K562 (cell line): ENCODE results near the gene PRDX2. TPM values are rescaled to one million over a fixed set of nuclear protein-coding genes. Genes with fewer than 3 reads are reported as not detected.

Experiments used
- CAMTA2 ChIP-seq: fragments of 250-450 bp; sonication (Bioruptor Pico); conservative IDR thresholded peaks from 2 replicates; pipeline ENCODE4 v1.5.1; 2022
- CBFA2T3 ChIP-seq: fragments of 450-650 bp; IDR thresholded peaks from 2 replicates; pipeline ENCODE4 v1.6.1; 2017
- CCNT2 ChIP-seq: IDR thresholded peaks from 2 replicates; pipeline ENCODE4 v1.6.1; 2011; ENCODE audit warnings: borderline replicate concordance, low read depth, mild to moderate bottlenecking, moderate library complexity, mixed read lengths, low read length; ENCODE audit not compliant: insufficient read length; ENCODE audit errors: extremely low read depth
- CEBPG ChIP-seq, 3 experiments: fragments of 200-800 bp in 1 of 3; sonication (Bioruptor generic) in 1 of 3; sonication (generic) in 1 of 3; formaldehyde crosslinking in 1 of 3; IDR thresholded peaks in 2 of 3; conservative IDR thresholded peaks in 1 of 3; 2 replicates each; pipeline versions ENCODE4 v1.6.1 to v1.8.0; 2016 to 2022; ENCODE audit warnings: missing compliant biosample characterization in 2 of 3, missing genetic modification characterization in 2 of 3, mild to moderate bottlenecking in 1 of 3, missing genetic modification reagents in 1 of 3
- CHCHD3 ChIP-seq: fragments of 250-450 bp; sonication (Bioruptor Pico); IDR thresholded peaks from 2 replicates; pipeline ENCODE4 v2.1.2; 2022; ENCODE audit warnings: mild to moderate bottlenecking
- CREB1 ChIP-seq, 2 experiments: sonication (generic) in 1 of 2; formaldehyde crosslinking in 1 of 2; IDR thresholded peaks; 2 replicates each; pipeline versions ENCODE4 v1.6.1 to v1.8.0; 2012 to 2022; ENCODE audit warnings: inconsistent platforms in 1 of 2, mild to moderate bottlenecking in 1 of 2, missing genetic modification reagents in 1 of 2, moderate library complexity in 1 of 2
- CXXC5 ChIP-seq: fragments of 250-450 bp; sonication (Bioruptor Pico); IDR thresholded peaks from 2 replicates; pipeline ENCODE4 v1.8.0; 2022; ENCODE audit warnings: inconsistent platforms, mild to moderate bottlenecking, moderate library complexity
- GABPA ChIP-seq: fragments of 200-800 bp; sonication (Bioruptor generic); conservative IDR thresholded peaks from 2 replicates; pipeline ENCODE4 v1.6.1; 2016; ENCODE audit warnings: low read depth, missing genetic modification characterization, missing compliant biosample characterization
- L3MBTL2 ChIP-seq: fragments of 450-650 bp; IDR thresholded peaks from 2 replicates; pipeline ENCODE4 v1.6.1; 2016; ENCODE audit warnings: mild to moderate bottlenecking, moderate library complexity
- LEF1 ChIP-seq: fragments of 450-650 bp; IDR thresholded peaks from 2 replicates; pipeline ENCODE4 v1.6.1; 2016; ENCODE audit warnings: mild to moderate bottlenecking
- NFIC ChIP-seq: fragments of 450-650 bp; IDR thresholded peaks from 2 replicates; pipeline ENCODE4 v1.6.1; 2017; ENCODE audit warnings: mild to moderate bottlenecking, inconsistent platforms
- PCBP1 ChIP-seq: fragments of 200-400 bp; formaldehyde crosslinking; IDR thresholded peaks from 2 replicates; pipeline ENCODE4 v1.6.1; 2018; ENCODE audit warnings: mild to moderate bottlenecking, low read depth, low read length; ENCODE audit not compliant: poor library complexity, severe bottlenecking
- RB1 ChIP-seq: fragments of 450-650 bp; IDR thresholded peaks from 2 replicates; pipeline ENCODE4 v1.6.1; 2017; ENCODE audit warnings: low read depth, mild to moderate bottlenecking
- SMC3 ChIP-seq: conservative IDR thresholded peaks from 2 replicates; pipeline ENCODE4 v1.6.1; 2011; ENCODE audit warnings: low read depth, low read length, improper control_type of control experiment; ENCODE audit not compliant: insufficient read depth
- SP1 ChIP-seq: sonication (generic); formaldehyde crosslinking; IDR thresholded peaks from 2 replicates; pipeline ENCODE4 v1.8.1; 2022; ENCODE audit warnings: mild to moderate bottlenecking, missing genetic modification reagents
- STAT5B ChIP-seq: fragments of 250-450 bp; sonication (Bioruptor Pico); IDR thresholded peaks from 2 replicates; pipeline ENCODE4 v1.8.0; 2021; ENCODE audit warnings: mild to moderate bottlenecking, inconsistent platforms
- ZC3H4 ChIP-seq: sonication (generic); formaldehyde crosslinking; IDR thresholded peaks from 2 replicates; pipeline ENCODE4 v1.9.0; 2021; ENCODE audit warnings: missing genetic modification reagents, borderline replicate concordance
- ZNF143 ChIP-seq: sonication (generic); formaldehyde crosslinking; IDR thresholded peaks from 2 replicates; pipeline ENCODE4 v1.9.0; 2022; ENCODE audit warnings: mild to moderate bottlenecking, missing genetic modification reagents
- ZNF282 ChIP-seq: sonication (generic); formaldehyde crosslinking; IDR thresholded peaks from 2 replicates; pipeline ENCODE4 v1.8.1; 2023; ENCODE audit warnings: missing genetic modification reagents
- polyA plus RNA-seq, 8 experiments: library from polyadenylated mRNA; depleted of rRNA in 4 of 8; stranded (reverse) in 5 of 8; unstranded in 3 of 8; fragments of >200 nt; fragmentation: Nextera tagmentation in 2 of 8; fragmentation: Illumina TruSeq in 1 of 8; extraction: Ambion mirVana in 2 of 8; extraction: Trizol in 1 of 8; gene quantifications; 2 replicates each; pipeline versions ENCODE4 v1.2.1 to v1.2.3, GENCODE V29; 2011 to 2014; ENCODE audit warnings: inconsistent platforms in 1 of 8, missing spikeins in 1 of 8
- total RNA-seq, 7 experiments: library from RNA; depleted of rRNA in 6 of 7; stranded (reverse); fragments of >200 nt in 6 of 7; fragmentation: Illumina TruSeq in 2 of 7; extraction: Trizol in 2 of 7; gene quantifications; 2 replicates each; pipeline versions ENCODE4 v1.2.1 to v1.2.3, GENCODE V29; 2011 to 2021; ENCODE audit warnings: low replicate concordance in 1 of 7
- TF ChIP-seq, protein P1 (sequence below): fragments of 450-650 bp; IDR thresholded peaks from 2 replicates; pipeline ENCODE4 v1.6.1; 2018; ENCODE audit not compliant: partially characterized antibody
- TF ChIP-seq, protein P2 (sequence below), 2 experiments: fragments of 150-350 bp in 1 of 2; IDR thresholded peaks; 2 replicates each; pipeline ENCODE4 v1.6.1; 2012 to 2016; ENCODE audit warnings: low read depth in 2 of 2, low read length in 2 of 2, mild to moderate bottlenecking in 1 of 2, moderate library complexity in 1 of 2

Gene PRDX2
- total and polyA plus RNA-seq, 9 of the 15 experiments (the other 6 are each of a cell fraction or from before 2014, with no cell fraction given) = 206 to 1,183 (median 415) TPM

DNA sequence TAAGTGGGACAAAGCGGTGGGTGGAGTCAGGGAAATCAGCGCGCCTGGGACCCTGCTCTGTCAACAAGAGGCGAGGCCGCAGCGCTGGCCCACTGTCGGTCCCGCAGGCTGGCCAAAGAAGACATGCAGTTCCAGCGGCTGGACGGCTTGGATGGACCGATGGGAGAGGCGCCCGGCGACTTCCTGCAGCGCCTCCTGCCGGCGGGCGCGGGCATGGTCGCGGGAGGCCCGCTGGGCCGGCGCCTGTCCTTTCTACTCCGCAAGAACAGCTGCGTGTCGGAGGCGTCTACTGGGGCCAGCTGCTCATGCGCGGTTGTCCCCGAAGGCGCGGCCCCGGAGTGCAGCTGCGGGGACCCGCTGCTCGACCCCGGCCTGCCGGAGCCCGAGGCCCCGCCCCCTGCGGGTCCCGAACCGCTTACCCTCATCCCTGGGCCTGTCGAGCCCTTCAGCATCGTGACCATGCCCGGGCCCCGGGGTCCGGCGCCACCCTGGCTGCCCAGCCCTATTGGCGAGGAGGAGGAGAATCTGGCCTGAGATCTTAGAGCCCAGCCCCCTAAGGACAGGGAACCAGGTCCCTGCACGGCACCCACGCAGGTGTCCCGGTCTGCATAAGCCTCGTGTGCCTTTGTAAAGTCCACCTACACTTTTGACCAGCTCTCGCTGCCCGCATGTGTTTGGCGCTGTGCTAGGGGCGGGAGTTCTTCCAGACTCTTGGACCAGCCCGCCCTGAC lies 43.9 kb downstream of the PRDX2 start (continued):
- TF ChIP-seq RB1 = peak; percentile 93
- TF ChIP-seq, protein P1, sequence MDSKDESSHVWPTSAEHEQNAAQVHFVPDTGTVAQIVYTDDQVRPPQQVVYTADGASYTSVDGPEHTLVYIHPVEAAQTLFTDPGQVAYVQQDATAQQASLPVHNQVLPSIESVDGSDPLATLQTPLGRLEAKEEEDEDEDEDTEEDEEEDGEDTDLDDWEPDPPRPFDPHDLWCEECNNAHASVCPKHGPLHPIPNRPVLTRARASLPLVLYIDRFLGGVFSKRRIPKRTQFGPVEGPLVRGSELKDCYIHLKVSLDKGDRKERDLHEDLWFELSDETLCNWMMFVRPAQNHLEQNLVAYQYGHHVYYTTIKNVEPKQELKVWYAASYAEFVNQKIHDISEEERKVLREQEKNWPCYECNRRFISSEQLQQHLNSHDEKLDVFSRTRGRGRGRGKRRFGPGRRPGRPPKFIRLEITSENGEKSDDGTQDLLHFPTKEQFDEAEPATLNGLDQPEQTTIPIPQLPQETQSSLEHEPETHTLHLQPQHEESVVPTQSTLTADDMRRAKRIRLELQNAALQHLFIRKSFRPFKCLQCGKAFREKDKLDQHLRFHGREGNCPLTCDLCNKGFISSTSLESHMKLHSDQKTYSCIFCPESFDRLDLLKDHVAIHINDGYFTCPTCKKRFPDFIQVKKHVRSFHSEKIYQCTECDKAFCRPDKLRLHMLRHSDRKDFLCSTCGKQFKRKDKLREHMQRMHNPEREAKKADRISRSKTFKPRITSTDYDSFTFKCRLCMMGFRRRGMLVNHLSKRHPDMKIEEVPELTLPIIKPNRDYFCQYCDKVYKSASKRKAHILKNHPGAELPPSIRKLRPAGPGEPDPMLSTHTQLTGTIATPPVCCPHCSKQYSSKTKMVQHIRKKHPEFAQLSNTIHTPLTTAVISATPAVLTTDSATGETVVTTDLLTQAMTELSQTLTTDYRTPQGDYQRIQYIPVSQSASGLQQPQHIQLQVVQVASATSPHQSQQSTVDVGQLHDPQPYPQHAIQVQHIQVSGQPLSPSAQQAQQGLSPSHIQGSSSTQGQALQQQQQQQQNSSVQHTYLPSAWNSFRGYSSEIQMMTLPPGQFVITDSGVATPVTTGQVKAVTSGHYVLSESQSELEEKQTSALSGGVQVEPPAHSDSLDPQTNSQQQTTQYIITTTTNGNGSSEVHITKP = peak; percentile 23
- TF ChIP-seq ZNF282 = 0 out of 2 replicates have a peak, but pooled peaks have one; percentile 38
- peak; percentile 46; the same call in 1 of the 2 replicates for TF ChIP-seq NFIC
- TF ChIP-seq, protein P2, sequence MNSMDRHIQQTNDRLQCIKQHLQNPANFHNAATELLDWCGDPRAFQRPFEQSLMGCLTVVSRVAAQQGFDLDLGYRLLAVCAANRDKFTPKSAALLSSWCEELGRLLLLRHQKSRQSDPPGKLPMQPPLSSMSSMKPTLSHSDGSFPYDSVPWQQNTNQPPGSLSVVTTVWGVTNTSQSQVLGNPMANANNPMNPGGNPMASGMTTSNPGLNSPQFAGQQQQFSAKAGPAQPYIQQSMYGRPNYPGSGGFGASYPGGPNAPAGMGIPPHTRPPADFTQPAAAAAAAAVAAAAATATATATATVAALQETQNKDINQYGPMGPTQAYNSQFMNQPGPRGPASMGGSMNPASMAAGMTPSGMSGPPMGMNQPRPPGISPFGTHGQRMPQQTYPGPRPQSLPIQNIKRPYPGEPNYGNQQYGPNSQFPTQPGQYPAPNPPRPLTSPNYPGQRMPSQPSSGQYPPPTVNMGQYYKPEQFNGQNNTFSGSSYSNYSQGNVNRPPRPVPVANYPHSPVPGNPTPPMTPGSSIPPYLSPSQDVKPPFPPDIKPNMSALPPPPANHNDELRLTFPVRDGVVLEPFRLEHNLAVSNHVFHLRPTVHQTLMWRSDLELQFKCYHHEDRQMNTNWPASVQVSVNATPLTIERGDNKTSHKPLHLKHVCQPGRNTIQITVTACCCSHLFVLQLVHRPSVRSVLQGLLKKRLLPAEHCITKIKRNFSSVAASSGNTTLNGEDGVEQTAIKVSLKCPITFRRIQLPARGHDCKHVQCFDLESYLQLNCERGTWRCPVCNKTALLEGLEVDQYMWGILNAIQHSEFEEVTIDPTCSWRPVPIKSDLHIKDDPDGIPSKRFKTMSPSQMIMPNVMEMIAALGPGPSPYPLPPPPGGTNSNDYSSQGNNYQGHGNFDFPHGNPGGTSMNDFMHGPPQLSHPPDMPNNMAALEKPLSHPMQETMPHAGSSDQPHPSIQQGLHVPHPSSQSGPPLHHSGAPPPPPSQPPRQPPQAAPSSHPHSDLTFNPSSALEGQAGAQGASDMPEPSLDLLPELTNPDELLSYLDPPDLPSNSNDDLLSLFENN (IDR thresholded peaks at IDR 0.05; ENCODE audit: low read depth in 2 of 2, low read length in 2 of 2) = 0 out of 4 replicates have a peak, but pooled peaks of 1 of the 2 experiments have one; percentile 28
- peak; percentile 75 for TF ChIP-seq CXXC5 (CRISPR knock-in tag)
- TF ChIP-seq CAMTA2 (CRISPR knock-in tag) = no peak
- peak; percentile 73 for TF ChIP-seq CCNT2
- TF ChIP-seq SMC3 = peak; percentile 60
- TF ChIP-seq CREB1 (IDR thresholded peaks at IDR 0.05) = no peak
- peak; percentile 46; the same call in 1 of the 2 replicates for TF ChIP-seq CREB1 (CRISPR knock-in tag; IDR thresholded peaks at IDR 0.05)
- TF ChIP-seq CBFA2T3 = 0 out of 2 replicates have a peak, but pooled peaks have one; percentile 20
- TF ChIP-seq ZC3H4 = no peak
- peak; percentile 59 for TF ChIP-seq L3MBTL2
- TF ChIP-seq GABPA (tag) = no peak
- no peak for TF ChIP-seq LEF1
- TF ChIP-seq STAT5B (CRISPR knock-in tag) = no peak
- 0 out of 2 replicates have a peak, but pooled peaks have one; percentile 29 for TF ChIP-seq ZNF143 (CRISPR knock-in tag)
- TF ChIP-seq PCBP1 = peak; percentile 45
- no peak for TF ChIP-seq CEBPG (CRISPR knock-in tag; IDR thresholded peaks at IDR 0.05)
- no peak for TF ChIP-seq CEBPG (tag; conservative IDR thresholded peaks at IDR 0.05 in 1 of 2, IDR thresholded peaks at IDR 0.05 in 1 of 2)
- TF ChIP-seq CHCHD3 (CRISPR knock-in tag) = no peak
- no peak; the same call in 1 of the 2 replicates for TF ChIP-seq SP1 (CRISPR knock-in tag)
